ENCODE measurements around the gene SMAP1.

The SMAP1 gene

DNA sequence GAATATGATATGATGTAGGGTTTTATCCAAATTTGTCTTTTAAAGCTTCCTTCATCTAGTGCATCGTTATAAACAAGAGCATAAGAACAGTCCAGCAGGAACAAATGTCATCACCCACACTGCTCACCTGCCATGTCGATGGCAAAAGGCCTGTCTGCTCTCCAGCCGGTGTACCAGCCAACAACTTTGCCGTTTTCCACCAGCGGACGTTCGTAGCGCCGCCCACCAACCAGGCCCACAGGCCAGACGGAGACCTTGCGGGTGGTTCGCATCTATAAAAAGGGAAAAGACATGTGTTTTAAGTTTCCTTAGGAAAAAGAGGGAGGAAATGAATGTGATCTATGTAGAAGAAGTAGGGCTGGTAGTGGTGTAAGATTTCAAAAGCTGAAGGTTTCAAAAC lies 226.3 kb downstream of the SMAP1 start:
- no peaks in the 10 kb centered on the region for H3K9me3 ChIP-seq (ENCODE audit: severe bottlenecking)
- no peak overlapping the region for H3K4me3 ChIP-seq (ENCODE audit: low read depth, low read length)
- TF ChIP-seq, protein P1, sequence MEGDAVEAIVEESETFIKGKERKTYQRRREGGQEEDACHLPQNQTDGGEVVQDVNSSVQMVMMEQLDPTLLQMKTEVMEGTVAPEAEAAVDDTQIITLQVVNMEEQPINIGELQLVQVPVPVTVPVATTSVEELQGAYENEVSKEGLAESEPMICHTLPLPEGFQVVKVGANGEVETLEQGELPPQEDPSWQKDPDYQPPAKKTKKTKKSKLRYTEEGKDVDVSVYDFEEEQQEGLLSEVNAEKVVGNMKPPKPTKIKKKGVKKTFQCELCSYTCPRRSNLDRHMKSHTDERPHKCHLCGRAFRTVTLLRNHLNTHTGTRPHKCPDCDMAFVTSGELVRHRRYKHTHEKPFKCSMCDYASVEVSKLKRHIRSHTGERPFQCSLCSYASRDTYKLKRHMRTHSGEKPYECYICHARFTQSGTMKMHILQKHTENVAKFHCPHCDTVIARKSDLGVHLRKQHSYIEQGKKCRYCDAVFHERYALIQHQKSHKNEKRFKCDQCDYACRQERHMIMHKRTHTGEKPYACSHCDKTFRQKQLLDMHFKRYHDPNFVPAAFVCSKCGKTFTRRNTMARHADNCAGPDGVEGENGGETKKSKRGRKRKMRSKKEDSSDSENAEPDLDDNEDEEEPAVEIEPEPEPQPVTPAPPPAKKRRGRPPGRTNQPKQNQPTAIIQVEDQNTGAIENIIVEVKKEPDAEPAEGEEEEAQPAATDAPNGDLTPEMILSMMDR (IDR thresholded peaks at IDR 0.05; ENCODE audit: low read depth, low read length) = no peak
- H3K27me3 ChIP-seq (ENCODE audit: insufficient read depth, low read depth, severe bottlenecking) = no peaks in the 10 kb centered on the region
- DNase-seq = no peak
- H3K27ac ChIP-seq = no peak overlapping the region
- H3K36me3 ChIP-seq = no peaks in the 10 kb centered on the region

DNA sequence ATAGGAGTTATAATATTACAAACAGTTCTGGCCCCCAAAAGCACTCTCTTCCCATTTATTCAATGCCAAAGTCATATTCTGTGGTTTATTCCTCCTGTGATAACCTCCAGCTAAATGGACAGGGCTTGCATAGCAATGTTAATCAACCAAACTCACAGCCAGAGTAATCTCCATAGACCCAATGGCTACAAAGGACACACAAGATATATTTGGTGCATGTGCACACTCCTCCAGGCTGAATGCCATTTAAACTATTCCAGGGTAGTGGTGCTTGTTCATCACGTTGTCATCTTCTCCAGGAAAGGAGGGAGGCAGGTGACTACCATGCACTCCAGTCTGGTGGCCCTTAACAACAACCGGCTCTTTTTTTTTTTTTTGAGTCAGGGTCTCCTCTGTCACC lies 232.4 kb downstream of the SMAP1 start:
- DNase-seq = no peak
- Histone ChIP-seq H3K36me3 (no peaks in the 10 kb centered on the region), H3K9me3 (ENCODE audit: severe bottlenecking) (no peaks in the 10 kb centered on the region), H3K4me3 (ENCODE audit: low read depth, low read length) (no peak overlapping the region), H3K27me3 (ENCODE audit: insufficient read depth, low read depth, severe bottlenecking) (no peaks in the 10 kb centered on the region), H3K27ac (no peak overlapping the region)
- TF ChIP-seq, protein P1 (IDR thresholded peaks at IDR 0.05; ENCODE audit: low read depth, low read length) = no peak

DNA sequence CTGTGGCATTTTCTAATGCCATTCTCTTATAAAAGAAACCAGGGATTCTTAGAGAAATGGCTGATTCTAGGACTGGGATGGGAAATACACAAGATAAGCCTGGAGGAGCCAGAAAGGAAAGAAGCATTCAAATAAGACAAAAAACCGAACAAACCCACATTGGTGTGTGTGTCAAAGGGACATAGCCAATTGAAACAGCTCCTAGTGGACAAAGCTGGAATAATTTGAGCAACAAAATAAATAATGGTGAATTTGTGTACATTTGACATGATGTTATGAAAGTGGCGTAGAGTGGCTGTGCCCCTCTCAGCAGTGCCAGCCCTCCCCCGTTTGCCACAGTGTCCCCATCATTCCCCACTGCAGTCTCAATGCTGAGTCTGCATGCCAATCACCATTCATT lies 233.6 kb downstream of the SMAP1 start:
- DNase-seq = no peak
- H3K36me3 ChIP-seq = no peaks in the 10 kb centered on the region
- TF ChIP-seq, protein P1 (IDR thresholded peaks at IDR 0.05; ENCODE audit: low read depth, low read length) = peak; percentile 30; the same call in 1 of the 2 replicates
- no peaks in the 10 kb centered on the region for H3K27me3 ChIP-seq (ENCODE audit: insufficient read depth, low read depth, severe bottlenecking)
- no peak overlapping the region for H3K27ac ChIP-seq
- H3K4me3 ChIP-seq (ENCODE audit: low read depth, low read length) = no peak overlapping the region
- H3K9me3 ChIP-seq (ENCODE audit: severe bottlenecking) = no peaks in the 10 kb centered on the region

DNA sequence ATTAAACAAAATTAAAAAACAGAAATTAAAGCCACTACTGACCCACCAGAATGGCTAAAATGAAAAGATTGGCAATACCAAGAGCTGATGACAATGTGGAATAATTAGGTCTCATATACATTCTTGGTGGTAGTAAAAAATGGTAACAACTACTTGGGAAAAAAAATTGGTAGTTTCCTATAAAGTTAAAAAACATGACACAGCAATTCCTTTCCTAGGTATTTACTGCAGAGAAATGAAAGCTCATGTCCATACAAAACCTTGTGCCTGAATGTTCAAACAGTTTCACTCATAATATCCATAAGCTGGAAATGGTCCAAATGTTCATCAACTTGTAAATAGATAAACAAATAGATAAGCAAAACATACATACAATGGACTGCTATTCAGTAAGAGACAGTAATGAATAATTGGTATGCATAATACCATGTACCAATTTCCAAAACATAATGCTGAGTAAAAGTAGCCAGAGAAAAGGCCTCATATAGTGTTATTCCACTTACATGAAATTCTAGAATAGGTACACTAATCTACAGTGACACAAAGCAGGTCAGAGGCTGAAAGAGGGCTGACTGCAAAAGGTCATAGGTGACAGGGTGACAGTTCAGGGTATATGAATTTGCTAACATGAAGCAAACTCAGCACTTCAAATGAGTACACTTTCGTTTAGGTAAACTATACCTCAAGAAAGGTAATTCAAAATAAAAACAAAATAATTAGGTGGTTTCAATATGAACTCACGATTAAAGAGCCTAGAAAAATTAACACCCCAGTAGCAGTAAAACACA lies 236.2 kb downstream of the SMAP1 start:
- DNase-seq = no peak
- TF ChIP-seq, protein P1 (IDR thresholded peaks at IDR 0.05; ENCODE audit: low read depth, low read length) = no peak
- no peak overlapping the region for H3K27ac ChIP-seq
- H3K36me3 ChIP-seq = no peaks in the 10 kb centered on the region
- no peaks in the 10 kb centered on the region for H3K27me3 ChIP-seq (ENCODE audit: insufficient read depth, low read depth, severe bottlenecking)
- no peaks in the 10 kb centered on the region for H3K9me3 ChIP-seq (ENCODE audit: severe bottlenecking)
- H3K4me3 ChIP-seq (ENCODE audit: low read depth, low read length) = no peak overlapping the region

DNA sequence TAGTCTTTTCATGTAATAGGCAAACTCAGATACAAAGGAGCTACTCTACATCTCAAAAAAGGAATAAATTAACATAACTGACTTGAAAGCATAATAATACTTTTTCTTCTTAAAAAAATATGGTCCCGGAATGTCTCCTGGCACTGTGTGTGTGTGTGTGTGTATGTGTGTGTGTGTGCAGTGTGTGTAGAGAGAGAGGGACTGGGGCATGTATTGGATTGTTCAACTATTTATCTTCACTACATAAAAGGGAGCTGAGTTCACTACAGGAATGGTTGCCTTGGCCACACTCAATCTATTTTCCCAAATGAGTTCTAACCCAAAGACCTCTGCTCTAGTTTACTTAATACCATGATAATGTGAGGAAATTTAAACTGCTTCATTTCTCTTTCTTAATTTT lies 238.1 kb downstream of the SMAP1 start:
- H3K4me3 ChIP-seq (ENCODE audit: low read depth, low read length) = no peak overlapping the region
- DNase-seq = no peak
- TF ChIP-seq, protein P1 (IDR thresholded peaks at IDR 0.05; ENCODE audit: low read depth, low read length) = no peak
- no peaks in the 10 kb centered on the region for H3K27me3 ChIP-seq (ENCODE audit: insufficient read depth, low read depth, severe bottlenecking)
- H3K36me3 ChIP-seq = no peaks in the 10 kb centered on the region
- H3K9me3 ChIP-seq (ENCODE audit: severe bottlenecking) = no peaks in the 10 kb centered on the region
- H3K27ac ChIP-seq = no peak overlapping the region

Measured in WERI-Rb-1 (cell line).